Right lobe of liver (tissue), 4 donors: ENCODE measurements around the gene HECW1.

Source experiments
- CTCF ChIP-seq, 4 donors: fragments of 200-600 bp in 3 of 4; fragments of 450-650 bp in 1 of 4; IDR thresholded peaks; one replicate each; pipeline versions ENCODE4 v1.5.1 to v1.8.0; 2016 to 2022; ENCODE audit warnings: antibody characterized with exemption in 4 of 4, mild to moderate bottlenecking in 2 of 4
- POLR2A ChIP-seq: fragments of 450-650 bp; IDR thresholded peaks from one replicate; pipeline ENCODE4 v1.6.1; 2017; ENCODE audit warnings: antibody characterized with exemption, mild to moderate bottlenecking
- donor health status: DM: no; HTN: no; CAD: no.
- donor health status: DM: no; HTN: no; CAD: no.
- donor health status: DM: no; HTN: yes; CAD: no.

- TF ChIP-seq POLR2A (no peak), CTCF (IDR thresholded peaks at IDR 0.05) (no peak)
These were observed 260.4 kb downstream of the HECW1 start for GRCh38 chr7:43372676-43373355.
